ENCODE results near the gene DMTF1. TPM values are rescaled to one million over a fixed set of nuclear protein-coding genes. Genes with fewer than 3 reads are reported as not detected.

Gene DMTF1
- polyA plus RNA-seq, 1 of the 3 experiments (the other 2 are of a cell fraction): 108 TPM

DNA sequence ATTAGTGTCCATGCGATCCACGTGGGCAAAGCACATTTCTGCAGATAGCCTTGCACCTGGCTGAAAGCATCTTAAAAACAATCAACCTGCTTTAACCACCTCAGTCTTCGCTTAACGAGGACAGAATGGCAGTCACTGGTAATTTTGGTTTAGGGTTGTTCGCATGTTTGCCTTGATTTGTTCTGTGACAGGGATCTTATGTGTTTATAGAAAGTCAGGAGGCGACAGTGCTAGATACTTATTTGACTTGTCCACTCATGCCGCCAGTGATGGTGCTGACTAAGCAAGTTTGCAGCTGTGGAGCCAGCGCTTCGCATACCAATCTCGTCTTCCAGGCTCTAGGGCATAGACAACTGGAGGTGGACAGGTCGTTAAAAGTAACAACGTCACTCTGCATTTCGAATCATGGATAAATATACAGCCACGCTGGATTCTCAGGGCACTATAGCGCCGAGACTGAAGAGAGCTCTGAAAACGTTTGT lies 68.5 kb downstream of the DMTF1 start:
- 8% methylated on average over 17 of the region's 17 CpGs for WGBS (ENCODE audit: low lambda C conversion rate)
- Histone ChIP-seq H3K27ac (ENCODE audit: low read depth in 2 of 2, low read length in 1 of 2) (no peak overlapping the region), H3F3A (replicated peaks; ENCODE audit: insufficient read depth) (peaks cover 5% of the 10 kb centered on the region), H3K9me3 (no peaks in the 10 kb centered on the region), H3K4me3 (ENCODE audit: low read depth in 2 of 2, low read length in 1 of 2) (peak overlapping the region; percentile 95 to 99), H3K9ac (no peak overlapping the region; the same call in 1 of the 2 replicates), H3K4me2 (peak overlapping the region; percentile 94), H3K79me2 (ENCODE audit: insufficient read depth) (peaks cover 13% of the 10 kb centered on the region), H4K20me1 (ENCODE audit: insufficient read depth) (no peaks in the 10 kb centered on the region), H2AFZ (ENCODE audit: low read depth) (peak overlapping the region; percentile 94), H3K36me3 (replicated peaks in 1 of 2; ENCODE audit: control insufficient read depth in 1 of 2, insufficient read depth in 2 of 2, low read length in 1 of 2) (peaks cover 0 to 15% of the 10 kb centered on the region in 2 experiments), H3K27me3 (ENCODE audit: insufficient read depth) (no peaks in the 10 kb centered on the region), H3K4me1 (ENCODE audit: control insufficient read depth in 1 of 2, insufficient read depth in 2 of 2, low read depth in 1 of 2, low read length in 1 of 2) (peaks cover 0 to 24% of the 10 kb centered on the region in 2 experiments; a peak in 2 of 4 replicates), H3K9me2 (no peaks in the 10 kb centered on the region)
- TF ChIP-seq NFIC (IDR thresholded peaks at IDR 0.05; ENCODE audit: borderline replicate concordance): no peak
- TF ChIP-seq FOXM1 (IDR thresholded peaks at IDR 0.05; ENCODE audit: low read depth): no peak
- no peak for TF ChIP-seq GABPA (IDR thresholded peaks at IDR 0.05; ENCODE audit: low read depth)
- TF ChIP-seq MXI1 (IDR thresholded peaks at IDR 0.05; ENCODE audit: low read depth, low read length): peak; percentile 98
- TF ChIP-seq, protein P1, sequence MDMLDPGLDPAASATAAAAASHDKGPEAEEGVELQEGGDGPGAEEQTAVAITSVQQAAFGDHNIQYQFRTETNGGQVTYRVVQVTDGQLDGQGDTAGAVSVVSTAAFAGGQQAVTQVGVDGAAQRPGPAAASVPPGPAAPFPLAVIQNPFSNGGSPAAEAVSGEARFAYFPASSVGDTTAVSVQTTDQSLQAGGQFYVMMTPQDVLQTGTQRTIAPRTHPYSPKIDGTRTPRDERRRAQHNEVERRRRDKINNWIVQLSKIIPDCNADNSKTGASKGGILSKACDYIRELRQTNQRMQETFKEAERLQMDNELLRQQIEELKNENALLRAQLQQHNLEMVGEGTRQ (IDR thresholded peaks at IDR 0.05; ENCODE audit: borderline replicate concordance, low read depth, low read length): no peak
- TF ChIP-seq ELF1 (IDR thresholded peaks at IDR 0.05): no peak
- TF ChIP-seq, protein P2, sequence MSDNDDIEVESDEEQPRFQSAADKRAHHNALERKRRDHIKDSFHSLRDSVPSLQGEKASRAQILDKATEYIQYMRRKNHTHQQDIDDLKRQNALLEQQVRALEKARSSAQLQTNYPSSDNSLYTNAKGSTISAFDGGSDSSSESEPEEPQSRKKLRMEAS (IDR thresholded peaks at IDR 0.05; ENCODE audit: low read depth): no peak
- TF ChIP-seq NRF1 (IDR thresholded peaks at IDR 0.05; ENCODE audit: low read depth, low read length): no peak
- ChIA-PET POLR2A (interaction anchor here (0.6 to 2.4 kb wide), 5 partner anchors 10 to 1091 kb away, joined by 3 to 22 read pairs (median 5); partner anchors contain the start of gene DMTF1), CTCF (interaction anchor here (0.6 to 2.8 kb wide), 10 partner anchors 8 to 293 kb away, joined by 3 to 15 read pairs (median 4); partner anchors contain the start of gene ELAPOR2)
- peak; percentile 42 for DNase-seq

DNA sequence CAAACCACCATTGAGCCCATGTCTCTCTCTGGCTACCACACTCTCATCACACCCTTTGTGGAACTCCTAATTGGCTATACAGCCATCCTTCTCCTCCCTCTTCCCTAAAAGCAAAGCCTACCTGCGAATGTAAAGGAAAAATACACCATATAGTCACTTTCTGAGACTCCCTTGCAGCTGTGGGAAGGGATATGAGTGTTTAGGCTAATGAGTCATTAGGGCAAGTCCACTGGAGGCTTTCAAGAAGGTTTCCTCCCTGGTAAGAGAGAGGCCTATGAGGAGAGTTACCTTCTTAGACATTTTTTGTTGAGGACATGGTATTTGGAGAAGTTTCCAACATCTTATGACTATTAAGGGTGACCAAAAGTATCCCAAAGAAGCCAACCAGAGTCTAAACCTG lies 71.4 kb downstream of the DMTF1 start:
- DNase-seq: no peak
- no peaks in the 10 kb centered on the region for H3K36me3 ChIP-seq (replicated peaks in 1 of 2; ENCODE audit: control insufficient read depth in 1 of 2, insufficient read depth in 2 of 2, low read length in 1 of 2)
- CTCF ChIA-PET: interaction anchor here (1.5 to 1.7 kb wide), 2 partner anchors 13 to 308 kb away, joined by 3 to 6 read pairs; no protein-coding TSS in a partner anchor
- H3K4me1 ChIP-seq (ENCODE audit: control insufficient read depth in 1 of 2, insufficient read depth in 2 of 2, low read depth in 1 of 2, low read length in 1 of 2): peaks cover 0 to 17% of the 10 kb centered on the region in 2 experiments; a peak in 2 of 4 replicates
- peaks cover 5% of the 10 kb centered on the region for H3F3A ChIP-seq (replicated peaks; ENCODE audit: insufficient read depth)
- H3K9me2 ChIP-seq: no peaks in the 10 kb centered on the region
- H3K27me3 ChIP-seq (ENCODE audit: insufficient read depth): no peaks in the 10 kb centered on the region
- peaks cover 3% of the 10 kb centered on the region; the same call in 1 of the 2 replicates for H3K79me2 ChIP-seq (ENCODE audit: insufficient read depth)
- WGBS (ENCODE audit: low lambda C conversion rate): 56% methylated on average over 1 of the region's 1 CpG
- H3K27ac ChIP-seq (ENCODE audit: low read depth in 2 of 2, low read length in 1 of 2): no peak overlapping the region
- H3K9me3 ChIP-seq: no peaks in the 10 kb centered on the region
- H2AFZ ChIP-seq (ENCODE audit: low read depth): no peak overlapping the region
- H3K9ac ChIP-seq: no peak overlapping the region
- POLR2A ChIA-PET: interaction anchor here (1.6 kb wide), 1 partner anchor 72 kb away, joined by 5 read pairs; the partner anchor contains the start of gene DMTF1
- no peak overlapping the region for H3K4me2 ChIP-seq
- H3K4me3 ChIP-seq (ENCODE audit: low read depth in 2 of 2, low read length in 1 of 2): no peak overlapping the region
- H4K20me1 ChIP-seq (ENCODE audit: insufficient read depth): no peaks in the 10 kb centered on the region
- no peak for TF ChIP-seq RAD21 (IDR thresholded peaks at IDR 0.05; ENCODE audit: low read length)
- no peak for TF ChIP-seq FOXM1 (IDR thresholded peaks at IDR 0.05; ENCODE audit: low read depth)
- no peak for TF ChIP-seq MEF2A (IDR thresholded peaks at IDR 0.05; ENCODE audit: borderline replicate concordance, low read depth)
- TF ChIP-seq, protein P3, sequence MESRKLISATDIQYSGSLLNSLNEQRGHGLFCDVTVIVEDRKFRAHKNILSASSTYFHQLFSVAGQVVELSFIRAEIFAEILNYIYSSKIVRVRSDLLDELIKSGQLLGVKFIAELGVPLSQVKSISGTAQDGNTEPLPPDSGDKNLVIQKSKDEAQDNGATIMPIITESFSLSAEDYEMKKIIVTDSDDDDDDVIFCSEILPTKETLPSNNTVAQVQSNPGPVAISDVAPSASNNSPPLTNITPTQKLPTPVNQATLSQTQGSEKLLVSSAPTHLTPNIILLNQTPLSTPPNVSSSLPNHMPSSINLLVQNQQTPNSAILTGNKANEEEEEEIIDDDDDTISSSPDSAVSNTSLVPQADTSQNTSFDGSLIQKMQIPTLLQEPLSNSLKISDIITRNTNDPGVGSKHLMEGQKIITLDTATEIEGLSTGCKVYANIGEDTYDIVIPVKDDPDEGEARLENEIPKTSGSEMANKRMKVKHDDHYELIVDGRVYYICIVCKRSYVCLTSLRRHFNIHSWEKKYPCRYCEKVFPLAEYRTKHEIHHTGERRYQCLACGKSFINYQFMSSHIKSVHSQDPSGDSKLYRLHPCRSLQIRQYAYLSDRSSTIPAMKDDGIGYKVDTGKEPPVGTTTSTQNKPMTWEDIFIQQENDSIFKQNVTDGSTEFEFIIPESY (IDR thresholded peaks at IDR 0.05; ENCODE audit: borderline replicate concordance, low read depth): no peak
- TF ChIP-seq SMC3 (IDR thresholded peaks at IDR 0.05; ENCODE audit: low read depth, low read length): no peak
- no peak for TF ChIP-seq YY1 (IDR thresholded peaks at IDR 0.05; ENCODE audit: low read depth)
- TF ChIP-seq FOXJ3 (CRISPR knock-in tag; IDR thresholded peaks at IDR 0.05): no peak
- no peak for TF ChIP-seq RFX5 (IDR thresholded peaks at IDR 0.05; ENCODE audit: low read length)
- no peak for TF ChIP-seq GATA2 (CRISPR knock-in tag; IDR thresholded peaks at IDR 0.05)
- no peak for TF ChIP-seq MXI1 (IDR thresholded peaks at IDR 0.05; ENCODE audit: low read depth, low read length)
